HFFc6 (cell line): ENCODE results near the gene BGLAP. TPM values are rescaled to one million over a fixed set of nuclear protein-coding genes. Genes with fewer than 3 reads are reported as not detected.

Experiments used
- DNase-seq: peaks from one replicate; pipeline ENCODE4 v3.0.0-alpha.2; 2018
- H3K27ac Mint-ChIP-seq: 2 replicates; pipeline ENCODE4 v1.8.0; 2020; ENCODE audit warnings: mild to moderate bottlenecking, mixed read lengths
- H3K27me3 Mint-ChIP-seq: 2 replicates; pipeline ENCODE4 v1.8.0; 2021; ENCODE audit warnings: mild to moderate bottlenecking, moderate library complexity, mixed read lengths; ENCODE audit not compliant: insufficient read depth
- H3K36me3 Mint-ChIP-seq: 2 replicates; pipeline ENCODE4 v1.8.0; 2021; ENCODE audit warnings: low read depth, mixed read lengths
- H3K4me1 Mint-ChIP-seq: 2 replicates; pipeline ENCODE4 v1.8.0; 2020; ENCODE audit warnings: low read depth, mixed read lengths
- H3K4me3 Mint-ChIP-seq: 2 replicates; pipeline ENCODE4 v1.8.0; 2020; ENCODE audit warnings: mild to moderate bottlenecking, moderate library complexity, mixed read lengths
- H3K9me3 Mint-ChIP-seq: 2 replicates; pipeline ENCODE4 v1.8.0; 2020; ENCODE audit warnings: mild to moderate bottlenecking, mixed read lengths
- CTCF ChIP-seq: fragments of 200-600 bp; sonication (generic); IDR thresholded peaks from 2 replicates; pipeline ENCODE4 v1.5.0; 2021; ENCODE audit warnings: antibody characterized with exemption, mild to moderate bottlenecking
- total RNA-seq, 6 experiments: library from RNA; stranded (reverse); fragmentation: NEBNext Ultra II Directional; extraction: Animal tissue kit (Norgen Biotek cat#: 25700); gene quantifications; 2 replicates in 1 of 6; 3 replicates in 5 of 6; pipeline ENCODE4 v1.2.3, GENCODE V29; 2021

The BGLAP gene
- total RNA-seq, 6 experiments from 2014 or later, result 0.40 to 0.62 TPM; not detected in 4

GRCh38 chr1:156244126-156244525 is 2.1 kb downstream of the BGLAP start:
- Mint-ChIP-seq H3K4me1 (no peaks in the 10 kb centered on the region), H3K36me3 (peaks cover 5% of the 10 kb centered on the region; the same call in 1 of the 2 replicates), H3K27ac (no peak overlapping the region), H3K9me3 (no peaks in the 10 kb centered on the region), H3K4me3 (no peak overlapping the region), H3K27me3 (peaks cover 13% of the 10 kb centered on the region)
- TF ChIP-seq CTCF, result no peak
- DNase-seq, result no peak

GRCh38 chr1:156244712-156245111 is 2.7 kb downstream of the BGLAP start:
- H3K27me3 Mint-ChIP-seq, result peaks cover 13% of the 10 kb centered on the region
- H3K4me1 Mint-ChIP-seq, result no peaks in the 10 kb centered on the region
- no peaks in the 10 kb centered on the region for H3K9me3 Mint-ChIP-seq
- H3K36me3 Mint-ChIP-seq, result peaks cover 4% of the 10 kb centered on the region; the same call in 1 of the 2 replicates
- H3K27ac Mint-ChIP-seq, result no peak overlapping the region
- no peak overlapping the region for H3K4me3 Mint-ChIP-seq
- TF ChIP-seq CTCF, result no peak
- DNase-seq, result no peak

GRCh38 chr1:156245451-156246232 is 3.7 kb downstream of the BGLAP start:
- no peak overlapping the region for H3K27ac Mint-ChIP-seq
- no peak for DNase-seq
- H3K27me3 Mint-ChIP-seq, result peaks cover 13% of the 10 kb centered on the region
- TF ChIP-seq CTCF, result no peak
- no peaks in the 10 kb centered on the region for H3K36me3 Mint-ChIP-seq
- no peaks in the 10 kb centered on the region for H3K9me3 Mint-ChIP-seq
- peak overlapping the region; percentile 54 for H3K4me3 Mint-ChIP-seq
- no peaks in the 10 kb centered on the region for H3K4me1 Mint-ChIP-seq

GRCh38 chr1:156246241-156246780 is 4.3 kb downstream of the BGLAP start:
- Mint-ChIP-seq H3K4me1 (no peaks in the 10 kb centered on the region), H3K9me3 (no peaks in the 10 kb centered on the region), H3K27me3 (peaks cover 10% of the 10 kb centered on the region), H3K4me3 (0 out of 2 replicates have a peak overlapping the region, but pooled peaks have one; percentile 11), H3K36me3 (no peaks in the 10 kb centered on the region), H3K27ac (no peak overlapping the region)
- TF ChIP-seq CTCF, result no peak
- DNase-seq, result no peak

GRCh38 chr1:156246781-156247459 is 4.9 kb downstream of the BGLAP start:
- TF ChIP-seq CTCF, result no peak
- DNase-seq, result no peak
- Mint-ChIP-seq H3K4me1 (no peaks in the 10 kb centered on the region; the same call in 1 of the 2 replicates), H3K36me3 (no peaks in the 10 kb centered on the region), H3K27me3 (peaks cover 10% of the 10 kb centered on the region), H3K4me3 (no peak overlapping the region), H3K9me3 (no peaks in the 10 kb centered on the region), H3K27ac (no peak overlapping the region)
